ENCODE data around the gene MBD3L5.

GRCh38 chr19:7078008-7078407, 47.6 kb downstream of the MBD3L5 start:
- TF ChIP-seq CTCF (IDR thresholded peaks at IDR 0.05) (no peak), POLR2A (IDR thresholded peaks at IDR 0.05) (no peak)

Data from esophagus squamous epithelium (tissue), 4 donors.